Psoas muscle (tissue), 8 donors: ENCODE measurements around the gene RASSF1. TPM values are rescaled to one million over a fixed set of nuclear protein-coding genes. Genes with fewer than 3 reads are reported as not detected.

Experiments used
- ATAC-seq, 4 donors: fragments of 200-7000 bp; cut with Tn5 transposase; one replicate each; pipeline ENCODE4 v1.9.1; 2020; ENCODE audit warnings: moderate library complexity in 3 of 4, mild to moderate bottlenecking in 2 of 4
- DNase-seq, 2 donors: peaks; one replicate each; pipeline ENCODE4 v3.0.0-alpha.2; 2020
- H3K27ac ChIP-seq: fragments of 200-600 bp; one replicate; pipeline ENCODE4 v1.8.0; 2022
- H3K27me3 ChIP-seq, 3 donors: fragments of 200-600 bp in 1 of 3; one replicate each; pipeline versions ENCODE4 v1.6.1 to v1.8.0; 2013 to 2022; ENCODE audit warnings: low read length in 2 of 3, mild to moderate bottlenecking in 2 of 3, moderate library complexity in 1 of 3; ENCODE audit not compliant: insufficient read depth in 3 of 3
- H3K36me3 ChIP-seq, 2 donors: fragments of 200-600 bp in 1 of 2; one replicate each; pipeline versions ENCODE4 v1.6.1 to v1.8.0; 2013 to 2022; ENCODE audit warnings: low read depth in 1 of 2, mild to moderate bottlenecking in 1 of 2, moderate library complexity in 1 of 2; ENCODE audit not compliant: insufficient read depth in 1 of 2
- H3K4me1 ChIP-seq: fragments of 200-600 bp; one replicate; pipeline ENCODE4 v1.8.0; 2022
- H3K4me3 ChIP-seq: fragments of 200-600 bp; one replicate; pipeline ENCODE4 v1.8.0; 2022; ENCODE audit warnings: mild to moderate bottlenecking
- H3K9me3 ChIP-seq: fragments of 200-600 bp; one replicate; pipeline ENCODE4 v1.8.0; 2022
- CTCF ChIP-seq: fragments of 200-600 bp; IDR thresholded peaks from one replicate; pipeline ENCODE4 v1.8.0; 2022; ENCODE audit warnings: antibody characterized with exemption
- WGBS, 3 donors: extraction: QIAGEN DNeasy Blood & Tissue Kit; methylation state at CpG; one replicate each; pipeline versions ENCODE4 v1.1.6 to v1.1.7; 2013; 5-methylcytosine and 5-hydroxymethylcytosine counted together
- intact Hi-C, 2 donors: fragments of 100-400 bp; cut with DNase I; formaldehyde crosslinking; loops; one replicate each; pipeline versions ENCODE4 v1.11.0 to v1.14.2; 2022
- polyA plus RNA-seq, 3 donors: library from polyadenylated mRNA; stranded (reverse); fragments of 200-250 nt; gene quantifications; one replicate each; pipeline ENCODE4 v1.2.3, GENCODE V29; 2013
- total RNA-seq, 4 donors: library from RNA; stranded (reverse); fragmentation: NEBNext Ultra II Directional in 2 of 4; extraction: Animal tissue kit (Norgen Biotek cat#: 25700) in 2 of 4; gene quantifications; one replicate each; pipeline versions ENCODE4 v1.2.1 to v1.2.4, GENCODE V29; 2021 to 2023
- donor health status: healthy with polysubstance abuse.
- donor health status: DM: no; HTN: no; CAD: no; lungs with moderate emphysema.
- donor health status: Bipolar disorder and iron deficiency.
- donor health status: healthy.
- donor health status: DM: yes; HTN: yes; CAD: no.
- donor health status: DM: no; HTN: no; CAD: no.
- donor health status: DM: no; HTN: no; CAD: no.
- donor health status: DM: yes; HTN: yes; CAD: no.

Gene RASSF1
- total and polyA plus RNA-seq, 7 donors = 10.1 to 84.5 (median 24.2) TPM

- Histone ChIP-seq H3K9me3 (no peaks in the 10 kb centered on the region), H3K27me3 (no peaks in the 10 kb centered on the region), H3K27ac (no peak overlapping the region), H3K36me3 (peaks cover 0 to 35% of the 10 kb centered on the region in 2 donors), H3K4me1 (peaks cover 35% of the 10 kb centered on the region), H3K4me3 (no peak overlapping the region)
- intact Hi-C loops = loop anchor here in 1 of 2 donors (5.0 kb wide), 1 partner anchor 63 kb away; no protein-coding TSS in a partner anchor
- TF ChIP-seq CTCF = no peak
- DNase-seq (no peak), ATAC-seq (no peak)
- WGBS, 3 donors = 77 to 100% (median 85%) methylated on average over 2 of the region's 2 CpGs
Measured at GRCh38 chr3:50325113-50325480, 15.5 kb downstream of the RASSF1 start.

GRCh38 chr3:50324351-50325112 lies 16.1 kb downstream of the RASSF1 start:
- peaks cover 40% of the 10 kb centered on the region for H3K4me1 ChIP-seq
- DNase-seq (peak; percentile 74 to 85), ATAC-seq (peak in 1 of 4 donors; percentile 26)
- peak; percentile 85 for TF ChIP-seq CTCF
- H3K27ac ChIP-seq = peak overlapping the region; percentile 93
- intact Hi-C loops = loop anchor here in 1 of 2 donors (5.0 kb wide), 1 partner anchor 62 kb away; no protein-coding TSS in a partner anchor
- no peaks in the 10 kb centered on the region for H3K9me3 ChIP-seq
- H3K36me3 ChIP-seq = peaks cover 0 to 33% of the 10 kb centered on the region in 2 donors
- H3K4me3 ChIP-seq = peak overlapping the region; percentile 28
- WGBS, 3 donors = 29 to 47% (median 43%) methylated on average over 4 of the region's 4 CpGs
- no peaks in the 10 kb centered on the region for H3K27me3 ChIP-seq

- H3K4me3 ChIP-seq = peak overlapping the region; percentile 90
- no peak for TF ChIP-seq CTCF
- no peak for ATAC-seq
- intact Hi-C loops = no loop called here
- peaks cover 45% of the 10 kb centered on the region for H3K4me1 ChIP-seq
- no peaks in the 10 kb centered on the region for H3K27me3 ChIP-seq
- peak; percentile 57 to 77 for DNase-seq
- WGBS, 3 donors = 56 to 59% (median 58%) methylated on average over 5 of the region's 5 CpGs
- peaks cover 0 to 34% of the 10 kb centered on the region in 2 donors for H3K36me3 ChIP-seq
- peak overlapping the region; percentile 93 for H3K27ac ChIP-seq
- H3K9me3 ChIP-seq = no peaks in the 10 kb centered on the region
Measured at GRCh38 chr3:50323614-50324199, 16.9 kb downstream of the RASSF1 start.

- peak in 1 of 2 donors; percentile 30 for DNase-seq
- Histone ChIP-seq H3K27ac (peak overlapping the region; percentile 93), H3K36me3 (peaks cover 0 to 39% of the 10 kb centered on the region in 2 donors), H3K4me1 (peaks cover 48% of the 10 kb centered on the region), H3K4me3 (peak overlapping the region; percentile 90), H3K9me3 (no peaks in the 10 kb centered on the region), H3K27me3 (no peaks in the 10 kb centered on the region)
- intact Hi-C loops = no loop called here
- no peak for TF ChIP-seq CTCF
- 32 to 48% (median 39%) methylated on average over 4 of the region's 4 CpGs for WGBS, 3 donors
- no peak for ATAC-seq
Measured at GRCh38 chr3:50323092-50323600, 17.5 kb downstream of the RASSF1 start.
